ENCODE results near the gene TEDC2. TPM values are rescaled to one million over a fixed set of nuclear protein-coding genes. Genes with fewer than 3 reads are reported as not detected.

The TEDC2 gene
- total RNA-seq (2022; extraction: Qiagen RNA extraction): 19.1 to 26.3 TPM (median 22.0 TPM) in 5 replicates

GRCh38 chr16:2459647-2460390, at the start of gene TEDC2:
Gene TEDC2 (plus strand): TSS chr16:2460109. CDS start chr16:2460145, 36 bp downstream.

GRCh38 chr16:2429034-2429770, 30.7 kb upstream of the TEDC2 start, which contains the start of gene CCNF:
Gene CCNF (plus strand): TSS chr16:2429447. CDS start chr16:2429482, 35 bp downstream.

GRCh38 chr16:2471016-2471652, 11.2 kb downstream of the TEDC2 start, which contains the start of gene NTN3:
Gene NTN3 (plus strand): TSS chr16:2471297. CDS start chr16:2471702, 405 bp downstream.

GRCh38 chr16:2474877-2475412, 15.0 kb downstream of the TEDC2 start, which contains the start of gene TBC1D24:
Gene TBC1D24 (plus strand): TSS chr16:2475127. CDS start chr16:2496149, 21,022 bp downstream.

GRCh38 chr16:2513405-2514332, 53.8 kb downstream of the TEDC2 start, which contains the start of gene ATP6V0C:
Gene ATP6V0C (plus strand): TSS chr16:2513952. CDS start chr16:2514104, 152 bp downstream.

Other genes with a start within 250 kb of the TEDC2 start
- 4.2 to 6.5 TPM (median 5.7 TPM) in 5 replicates for gene BRICD5, start 249.2 kb upstream of the TEDC2 start, total RNA-seq (2022; extraction: Qiagen RNA extraction)
- gene PGP, start 245.3 kb upstream of the TEDC2 start, total RNA-seq (2022; extraction: Qiagen RNA extraction): 16.3 to 36.4 TPM (median 34.8 TPM) in 5 replicates
- 16.7 to 27.8 TPM (median 26.6 TPM) in 5 replicates for gene E4F1, start 236.5 kb upstream of the TEDC2 start, total RNA-seq (2022; extraction: Qiagen RNA extraction)
- 0.77 to 1.8 TPM (median 1.6 TPM) in 5 replicates for gene DNASE1L2, start 223.7 kb upstream of the TEDC2 start, total RNA-seq (2022; extraction: Qiagen RNA extraction)
- gene ECI1, start 208.5 kb upstream of the TEDC2 start, total RNA-seq (2022; extraction: Qiagen RNA extraction): 47.6 to 92.3 TPM (median 88.7 TPM) in 5 replicates
- gene RNPS1, start 192.0 kb upstream of the TEDC2 start, total RNA-seq (2022; extraction: Qiagen RNA extraction): 250 to 299 TPM (median 265 TPM) in 5 replicates
- 14.0 to 21.1 TPM (median 19.2 TPM) in 5 replicates for gene ABCA3, start 119.4 kb upstream of the TEDC2 start, total RNA-seq (2022; extraction: Qiagen RNA extraction)
- gene CCNF, start 30.7 kb upstream of the TEDC2 start, total RNA-seq (2022; extraction: Qiagen RNA extraction): 19.6 to 24.6 TPM (median 23.6 TPM) in 5 replicates
- gene NTN3, start 11.2 kb downstream of the TEDC2 start, total RNA-seq (2022; extraction: Qiagen RNA extraction): 0.05 to 0.07 TPM in 2 of 5 replicates, not detected in the others
- gene TBC1D24, start 15.0 kb downstream of the TEDC2 start, total RNA-seq (2022; extraction: Qiagen RNA extraction): 6.3 to 9.5 TPM (median 8.6 TPM) in 5 replicates
- gene ATP6V0C, start 53.8 kb downstream of the TEDC2 start, total RNA-seq (2022; extraction: Qiagen RNA extraction): 148 to 313 TPM (median 244 TPM) in 5 replicates
- 16.1 to 31.7 TPM (median 29.1 TPM) in 5 replicates for gene AMDHD2, start 60.3 kb downstream of the TEDC2 start, total RNA-seq (2022; extraction: Qiagen RNA extraction)
- 0.07 to 0.13 TPM (median 0.08 TPM) in 3 of 5 replicates, not detected in the others for gene CEMP1, start 71.3 kb downstream of the TEDC2 start, total RNA-seq (2022; extraction: Qiagen RNA extraction)
- gene PDPK1, start 77.9 kb downstream of the TEDC2 start, total RNA-seq (2022; extraction: Qiagen RNA extraction): 20.2 to 23.8 TPM (median 21.2 TPM) in 5 replicates
- 34.8 to 46.0 TPM (median 43.1 TPM) in 5 replicates for gene KCTD5, start 222.4 kb downstream of the TEDC2 start, total RNA-seq (2022; extraction: Qiagen RNA extraction)